Measurements from ENCODE around the gene RPS6KA2.
"Not testable (repeated sequence)": the region's sequence is repeated elsewhere in the genome, so short reads cannot be mapped to it uniquely, and the experiment has no call there.

Gene RPS6KA2

DNA sequence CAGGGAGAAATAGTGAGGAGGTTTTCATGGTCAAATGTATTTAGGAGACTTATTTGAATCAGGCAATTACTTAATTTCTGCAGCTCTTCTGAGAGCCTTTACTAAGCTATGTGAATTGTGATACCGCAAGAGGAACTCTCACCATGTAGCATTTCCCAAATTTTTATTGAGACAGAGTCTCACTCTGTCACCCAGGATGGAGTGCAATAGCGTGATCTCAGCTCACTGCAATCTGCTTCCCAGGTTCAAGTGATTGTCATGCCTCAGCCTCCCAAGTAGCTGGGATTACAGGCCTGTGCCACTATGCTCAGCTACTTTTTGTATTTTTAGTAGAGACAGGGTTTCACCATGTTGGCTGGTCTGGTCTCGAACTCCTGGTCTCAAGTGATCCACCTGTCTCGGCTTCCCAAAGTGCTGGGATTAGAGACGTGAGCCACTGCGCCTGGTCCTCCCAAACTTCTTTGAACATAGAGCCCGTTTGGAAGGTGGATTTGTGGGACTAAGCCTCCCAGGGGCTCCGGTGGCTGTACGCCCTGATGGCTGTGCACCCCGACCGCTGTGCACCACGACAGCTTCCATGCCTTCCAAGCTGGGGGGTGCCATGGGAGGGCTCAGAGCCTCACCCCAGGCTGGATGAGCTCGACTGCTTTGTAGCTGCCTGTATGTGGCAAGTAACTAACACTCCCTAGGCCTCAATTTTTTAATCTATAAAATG lies 238.6 kb downstream of the RPS6KA2 start:
- no peak for DNase-seq

- no peak for DNase-seq
Observed at GRCh38 chr6:166387642-166388289, 239.3 kb downstream of the RPS6KA2 start.

DNA sequence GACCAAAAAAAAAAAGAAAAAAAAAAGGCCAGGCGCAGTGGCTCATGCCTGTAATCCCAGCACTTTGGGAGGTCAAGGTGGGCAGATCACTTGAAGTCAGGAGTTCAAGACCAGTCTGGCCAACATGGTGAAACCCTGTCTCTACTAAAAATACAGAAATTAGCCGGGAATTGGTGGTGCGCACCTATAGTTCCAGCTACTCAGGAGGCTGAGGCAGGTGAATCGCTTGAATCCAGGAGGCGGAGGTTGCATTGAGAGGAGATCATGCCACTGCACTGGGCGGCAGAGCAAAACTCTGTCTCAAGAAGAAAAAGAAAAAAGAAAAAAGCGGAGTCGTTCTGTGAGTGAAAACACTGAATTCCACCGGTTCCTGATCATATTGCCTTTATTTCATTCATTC lies 240.0 kb downstream of the RPS6KA2 start:
- not testable (repeated sequence) for DNase-seq

DNA sequence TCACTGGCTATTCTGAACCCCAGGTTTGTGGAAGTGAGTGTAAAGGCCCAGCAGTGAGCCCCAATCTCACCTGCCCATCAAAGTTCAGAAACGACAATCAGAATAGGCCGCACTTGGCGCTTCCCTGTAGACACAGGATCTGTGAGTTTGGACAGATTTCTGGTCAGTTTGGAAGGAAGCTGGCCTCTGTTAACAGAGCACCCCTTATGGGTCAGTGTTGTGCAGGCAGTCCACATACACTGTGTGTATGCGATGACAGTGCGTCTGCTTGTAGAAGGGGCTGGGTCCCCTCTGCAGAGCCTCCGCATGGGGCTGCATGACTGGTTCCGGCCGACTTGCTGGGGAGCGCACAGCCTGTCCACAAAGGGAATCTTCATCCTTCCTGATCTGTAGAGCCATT lies 240.9 kb downstream of the RPS6KA2 start:
- no peak for DNase-seq

DNA sequence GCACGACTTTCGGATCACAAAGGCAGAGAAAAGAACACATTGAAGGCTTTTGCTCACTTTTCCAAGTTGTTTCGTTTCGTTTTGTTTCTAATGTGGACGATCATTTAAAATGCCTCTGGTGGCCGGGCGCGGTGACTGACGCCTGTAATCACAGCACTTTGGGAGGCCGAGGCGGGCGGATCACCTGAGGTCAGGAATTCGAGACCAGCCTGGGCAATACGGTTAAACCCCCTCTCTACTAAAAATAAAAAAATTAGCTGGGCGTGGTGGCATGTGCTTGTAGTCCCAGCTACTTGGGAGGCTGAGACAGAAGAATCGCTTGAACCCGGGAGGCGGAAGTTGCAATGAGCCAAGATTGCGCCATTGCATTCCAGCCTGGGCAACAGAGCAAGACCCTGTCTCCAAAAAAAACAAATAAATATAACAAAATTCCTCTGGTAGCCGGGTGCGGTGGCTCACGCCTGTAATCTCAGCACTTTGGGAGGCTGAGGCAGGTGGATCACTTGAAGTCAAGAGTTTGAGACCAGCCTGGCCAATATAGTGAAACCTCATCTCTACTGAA lies 243.2 kb downstream of the RPS6KA2 start:
- not testable (repeated sequence) for DNase-seq

DNA sequence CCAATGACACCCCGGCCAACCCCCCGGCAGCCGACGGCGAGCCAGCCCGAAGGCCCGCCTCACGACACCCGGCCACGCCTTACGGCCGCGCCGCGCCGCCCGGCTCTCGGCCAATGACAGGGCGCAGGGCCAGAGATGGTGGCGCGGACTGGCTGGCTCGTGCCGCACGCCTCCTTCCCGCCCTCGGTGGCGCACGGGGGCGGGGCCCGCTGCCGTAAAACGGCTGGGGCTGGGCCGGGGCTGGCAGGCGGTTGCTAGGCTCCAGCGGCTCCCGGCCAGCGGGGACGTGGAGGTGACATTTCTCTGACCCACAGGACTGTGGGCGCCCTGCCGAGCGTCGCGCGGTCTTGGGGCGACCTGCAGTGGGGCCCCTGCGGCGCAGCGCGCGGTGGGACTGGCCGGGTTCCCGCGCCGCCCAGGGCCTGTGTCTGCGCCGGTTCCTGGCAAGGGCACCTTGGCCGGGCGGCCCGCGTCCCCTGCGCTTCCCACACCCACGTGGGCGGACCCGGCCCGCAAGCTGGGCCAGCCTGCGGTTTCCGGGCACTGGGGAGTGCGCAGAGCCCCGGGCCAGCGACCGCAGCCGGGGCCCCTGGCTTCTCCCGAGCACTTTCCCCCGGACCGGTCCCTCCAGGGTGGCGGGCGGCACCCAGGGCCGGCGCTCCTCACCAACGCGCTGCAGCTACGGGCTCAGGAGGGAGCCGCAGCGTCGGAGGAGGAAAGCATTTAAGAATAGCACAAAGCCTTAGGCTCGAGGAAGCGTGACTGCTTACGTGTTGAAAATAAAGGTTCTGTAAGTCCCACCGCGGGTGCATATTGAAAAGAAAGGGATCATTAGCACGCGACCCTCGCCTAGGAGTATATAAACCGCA lies 243.9 kb downstream of the RPS6KA2 start, which contains the start of gene MPC1:
TSS of gene MPC1 (minus strand) at position 8 of the 869 bp plus-strand sequence. CDS start 64 bp downstream, outside the sequence.
- peak; percentile 96 for DNase-seq

- no peak for DNase-seq
Observed at GRCh38 chr6:166382500-166382932, 244.5 kb downstream of the RPS6KA2 start.

GRCh38 chr6:166381733-166382499 lies 245.1 kb downstream of the RPS6KA2 start:
- DNase-seq, result peak; percentile 32

DNA sequence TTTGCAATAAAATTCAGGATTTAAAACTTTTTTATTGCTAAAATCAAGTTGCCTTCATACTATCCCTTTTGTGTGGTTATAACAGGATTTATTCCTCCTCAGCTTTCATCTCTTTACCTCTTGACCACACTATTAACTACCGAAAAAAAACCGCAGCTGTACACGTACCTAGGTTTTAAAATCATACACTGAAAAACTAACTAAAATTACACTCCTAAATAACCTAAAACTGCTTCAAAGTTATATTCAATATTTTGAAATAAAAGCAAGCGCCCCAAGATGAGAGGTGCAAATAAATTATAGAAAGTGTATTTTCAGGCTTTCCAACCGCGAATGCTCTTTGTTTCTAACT lies 245.7 kb downstream of the RPS6KA2 start:
- no peak for DNase-seq

DNA sequence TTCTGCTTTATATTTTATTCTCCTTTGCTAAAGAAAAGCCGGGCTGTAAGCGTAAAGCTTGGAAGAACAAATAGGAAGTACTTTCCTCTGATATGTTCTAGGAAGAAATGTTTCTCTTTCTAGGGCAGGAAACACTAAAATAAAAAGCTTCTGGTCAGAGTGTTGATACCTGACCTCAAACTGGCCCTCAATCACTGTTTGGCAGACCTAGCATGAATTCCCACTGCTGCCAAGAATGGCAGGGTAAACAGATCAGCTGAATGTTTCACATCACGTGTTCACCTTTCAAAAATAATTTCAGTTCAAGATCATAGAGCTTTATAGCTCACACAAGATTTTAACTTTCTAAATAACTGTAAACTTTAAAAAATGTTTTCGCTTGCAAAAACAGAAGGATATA lies 247.3 kb downstream of the RPS6KA2 start:
- no peak for DNase-seq

GRCh38 chr6:166379103-166379586 lies 247.9 kb downstream of the RPS6KA2 start:
- no peak for DNase-seq

DNA sequence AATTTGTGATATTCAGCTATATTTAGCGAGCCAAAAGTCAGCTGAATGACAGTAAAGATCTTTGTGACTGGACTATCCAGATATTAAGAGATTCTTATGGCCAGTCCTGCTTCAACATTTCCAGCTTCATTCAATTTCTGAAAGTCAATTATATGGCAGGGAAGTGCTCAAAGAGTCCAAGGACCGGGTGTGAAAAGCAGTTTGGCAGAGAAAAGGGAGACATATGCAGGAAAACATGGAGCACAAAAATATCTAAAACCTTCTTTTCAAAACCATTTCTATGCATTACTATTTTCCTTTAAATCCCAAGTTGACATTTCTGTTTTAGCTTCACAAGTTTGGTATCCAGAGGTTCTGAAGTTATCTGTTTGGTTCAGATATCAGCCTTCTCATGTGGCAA lies 249.3 kb downstream of the RPS6KA2 start:
- no peak for DNase-seq

GRCh38 chr6:166375013-166375412 lies 252.0 kb downstream of the RPS6KA2 start:
- no peak for DNase-seq

GRCh38 chr6:166370489-166370888 lies 256.6 kb downstream of the RPS6KA2 start:
- no peak for DNase-seq

- no peak for DNase-seq
Observed at GRCh38 chr6:166369782-166370181, 257.3 kb downstream of the RPS6KA2 start.

DNA sequence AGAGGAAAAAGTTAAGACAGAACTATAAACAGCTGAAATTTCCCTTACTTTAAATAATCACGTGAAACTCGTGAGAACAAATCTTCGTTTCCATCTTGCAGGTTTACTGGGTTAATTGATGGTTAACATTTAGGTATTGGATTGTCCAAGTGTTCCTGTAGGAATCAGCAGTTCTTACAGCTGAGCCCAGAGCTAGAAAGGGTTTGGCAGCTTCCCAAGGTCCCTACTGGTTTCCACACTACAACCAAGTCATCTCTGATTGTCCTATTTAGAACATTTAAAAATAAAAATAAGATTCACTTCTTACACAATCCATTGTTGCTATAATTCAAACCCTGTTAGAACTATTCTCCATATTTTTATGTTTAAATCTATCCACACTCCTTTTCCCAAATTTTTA lies 260.1 kb downstream of the RPS6KA2 start:
- DNase-seq, result no peak

GRCh38 chr6:166365806-166366205 lies 261.2 kb downstream of the RPS6KA2 start:
- peak; percentile 36 for DNase-seq

- peak; percentile 60 for DNase-seq
Observed at GRCh38 chr6:166365221-166365620, 261.8 kb downstream of the RPS6KA2 start.

DNA sequence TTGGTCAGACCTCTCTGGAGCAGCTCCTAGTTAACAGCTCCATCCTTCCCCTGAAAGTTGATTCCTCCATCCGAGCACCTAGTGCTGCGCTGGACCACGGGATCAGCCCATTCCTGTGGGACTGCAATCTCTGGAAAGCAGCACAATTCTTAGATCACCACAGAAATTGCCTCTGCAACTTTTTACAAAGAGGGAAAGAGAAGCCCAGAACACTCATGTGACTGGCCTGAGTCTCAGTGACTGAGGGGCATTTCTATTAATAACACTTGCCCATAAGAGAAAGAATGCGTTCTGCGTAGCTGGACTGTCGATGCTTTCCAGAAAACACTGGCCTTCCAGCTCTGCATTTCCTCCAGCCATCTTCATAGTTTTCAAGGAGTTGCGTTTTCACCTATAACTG lies 262.6 kb downstream of the RPS6KA2 start:
- no peak for DNase-seq

GRCh38 chr6:166362427-166362826 lies 264.6 kb downstream of the RPS6KA2 start:
- DNase-seq, result not testable (repeated sequence)

DNA sequence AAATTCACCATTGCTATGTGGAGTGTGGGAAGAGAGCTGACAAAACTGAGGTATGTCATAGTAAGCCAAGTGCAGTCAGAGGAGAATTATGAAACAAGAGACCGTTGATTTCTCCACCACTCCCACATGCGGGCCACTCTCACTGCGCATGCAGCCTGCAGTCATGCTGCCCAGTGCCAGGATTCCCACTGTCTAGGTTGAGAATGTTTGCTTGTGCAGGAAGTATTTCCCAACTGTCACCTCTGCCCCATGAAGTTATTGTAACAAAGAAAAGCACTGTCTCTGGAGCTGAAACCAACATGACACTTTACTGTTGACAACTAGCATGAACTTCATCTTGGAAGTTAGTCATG lies 266.0 kb downstream of the RPS6KA2 start:
- DNase-seq, result no peak

Measured in fibroblast of skin of scalp (primary cell).